ENCODE data around the gene ZNF678.
"Not testable (repeated sequence)": the region's sequence is repeated elsewhere in the genome, so short reads cannot be mapped to it uniquely, and the experiment has no call there.

ZNF678 gene

DNA sequence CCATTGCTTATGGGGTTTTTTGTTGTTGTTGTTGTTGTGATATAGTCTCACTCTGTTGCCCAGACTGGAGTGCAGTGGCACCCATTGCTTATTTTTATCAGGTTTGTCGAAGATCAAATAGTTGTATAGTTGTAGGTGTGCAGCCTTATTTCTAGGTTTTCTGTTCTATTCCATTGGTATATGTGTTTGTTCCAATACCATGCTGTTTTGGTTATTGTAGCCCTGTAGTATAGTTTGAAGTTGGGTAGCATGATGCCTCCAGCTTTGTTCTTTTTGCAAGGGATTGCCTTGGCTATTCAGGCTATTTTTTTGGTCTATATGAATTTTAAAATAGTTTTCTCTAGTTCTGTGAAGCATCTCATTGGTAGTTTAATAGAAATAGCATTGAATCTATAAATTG lies 11.6 kb downstream of the ZNF678 start:
- H3K4me3 ChIP-seq (ENCODE audit: low read length) = no peak overlapping the region
- no peaks in the 10 kb centered on the region for H3K36me3 ChIP-seq (ENCODE audit: control insufficient read depth, insufficient read depth, low read length, severe bottlenecking)
- H3K27me3 ChIP-seq (replicated peaks; ENCODE audit: control insufficient read depth, insufficient read depth, low read length) = no peaks in the 10 kb centered on the region
- DNase-seq (ENCODE audit: low read depth) = no peak
- no peak overlapping the region for H3K9ac ChIP-seq (ENCODE audit: low read length)
- H3K9me3 ChIP-seq (ENCODE audit: control insufficient read depth, low read length) = peaks cover 16% of the 10 kb centered on the region
- H3K4me1 ChIP-seq (ENCODE audit: control insufficient read depth, insufficient read depth, low read length) = no peaks in the 10 kb centered on the region

DNA sequence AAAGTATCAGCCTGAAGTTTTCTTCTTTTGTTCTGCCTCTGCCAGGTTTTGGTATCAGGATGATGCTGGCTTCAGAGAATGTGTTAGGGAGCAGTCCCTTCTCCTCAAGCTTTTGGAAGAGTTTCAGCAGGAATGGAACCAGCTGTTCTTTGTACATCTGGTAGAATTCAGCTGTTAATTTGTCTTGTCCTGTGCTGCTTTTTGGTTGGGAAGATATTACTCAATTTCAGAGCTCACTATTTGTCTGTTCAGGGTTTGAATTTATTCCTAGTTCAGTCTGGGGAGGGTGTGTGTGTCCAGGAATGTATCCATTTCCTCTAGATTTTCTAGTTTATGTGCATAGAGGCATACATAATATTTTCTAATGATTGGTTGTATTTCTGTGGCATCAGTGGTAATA lies 12.8 kb downstream of the ZNF678 start:
- Histone ChIP-seq H3K9me3 (ENCODE audit: control insufficient read depth, low read length) (peaks cover 16% of the 10 kb centered on the region), H3K27me3 (replicated peaks; ENCODE audit: control insufficient read depth, insufficient read depth, low read length) (no peaks in the 10 kb centered on the region)
- peak; percentile 6 for DNase-seq (ENCODE audit: low read depth)

DNA sequence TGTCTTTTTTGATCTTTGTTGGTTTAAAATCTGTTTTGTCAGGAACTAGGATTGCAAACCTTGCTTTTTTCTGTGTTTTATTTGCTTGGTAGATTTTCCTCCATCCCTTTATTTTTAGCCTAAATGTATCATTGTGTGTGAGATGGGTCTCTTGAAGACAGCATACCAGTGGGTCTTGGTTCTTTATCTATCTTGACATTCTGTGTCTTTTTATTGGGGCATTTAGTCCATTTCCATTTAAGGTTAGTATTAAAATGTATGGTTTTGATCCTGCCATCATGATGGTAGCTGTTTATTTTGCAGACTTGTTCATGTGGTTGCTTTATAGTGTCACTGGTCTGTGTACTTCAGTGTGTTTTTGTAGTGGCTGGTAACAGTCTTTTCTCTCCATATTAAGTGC lies 14.1 kb downstream of the ZNF678 start:
- Histone ChIP-seq H3K36me3 (ENCODE audit: control insufficient read depth, insufficient read depth, low read length, severe bottlenecking) (no peaks in the 10 kb centered on the region), H3K9ac (ENCODE audit: low read length) (no peak overlapping the region), H3K4me1 (ENCODE audit: control insufficient read depth, insufficient read depth, low read length) (no peaks in the 10 kb centered on the region), H3K9me3 (ENCODE audit: control insufficient read depth, low read length) (peaks cover 16% of the 10 kb centered on the region), H3K27me3 (replicated peaks; ENCODE audit: control insufficient read depth, insufficient read depth, low read length) (no peaks in the 10 kb centered on the region), H3K4me3 (ENCODE audit: low read length) (no peak overlapping the region)
- DNase-seq (ENCODE audit: low read depth) = no peak

More for the DNA sequence above, 12.8 kb downstream of the ZNF678 start:
- Histone ChIP-seq H3K36me3 (ENCODE audit: control insufficient read depth, insufficient read depth, low read length, severe bottlenecking) (no peaks in the 10 kb centered on the region), H3K4me1 (ENCODE audit: control insufficient read depth, insufficient read depth, low read length) (no peaks in the 10 kb centered on the region), H3K4me3 (ENCODE audit: low read length) (no peak overlapping the region), H3K9ac (ENCODE audit: low read length) (no peak overlapping the region)

DNA sequence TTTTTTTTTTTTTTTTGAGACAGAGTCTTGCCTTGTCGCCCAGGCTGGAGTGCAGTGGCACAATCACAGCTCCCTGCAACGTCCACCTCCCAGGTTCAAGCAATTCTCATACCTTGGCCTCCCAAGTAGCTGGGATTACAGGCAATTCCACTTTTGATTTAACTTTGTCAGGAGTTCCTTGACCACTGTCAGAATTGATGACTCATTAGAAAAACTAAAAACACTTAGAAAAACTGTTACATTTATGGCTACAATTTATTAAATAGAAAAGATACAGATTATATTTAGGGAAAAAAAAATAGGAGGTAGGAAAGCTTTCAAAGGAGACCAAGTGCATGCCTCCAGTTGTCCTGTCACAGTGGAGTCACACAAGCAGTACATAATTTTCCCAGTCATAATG lies 20.0 kb downstream of the ZNF678 start:
- no peak overlapping the region for H3K4me3 ChIP-seq (ENCODE audit: low read length)
- H3K4me1 ChIP-seq (ENCODE audit: control insufficient read depth, insufficient read depth, low read length) = no peaks in the 10 kb centered on the region
- no peak overlapping the region for H3K9ac ChIP-seq (ENCODE audit: low read length)
- peaks cover 3% of the 10 kb centered on the region for H3K36me3 ChIP-seq (ENCODE audit: control insufficient read depth, insufficient read depth, low read length, severe bottlenecking)
- no peaks in the 10 kb centered on the region for H3K27me3 ChIP-seq (replicated peaks; ENCODE audit: control insufficient read depth, insufficient read depth, low read length)
- DNase-seq (ENCODE audit: low read depth) = no peak
- H3K9me3 ChIP-seq (ENCODE audit: control insufficient read depth, low read length) = peaks cover 8% of the 10 kb centered on the region

DNA sequence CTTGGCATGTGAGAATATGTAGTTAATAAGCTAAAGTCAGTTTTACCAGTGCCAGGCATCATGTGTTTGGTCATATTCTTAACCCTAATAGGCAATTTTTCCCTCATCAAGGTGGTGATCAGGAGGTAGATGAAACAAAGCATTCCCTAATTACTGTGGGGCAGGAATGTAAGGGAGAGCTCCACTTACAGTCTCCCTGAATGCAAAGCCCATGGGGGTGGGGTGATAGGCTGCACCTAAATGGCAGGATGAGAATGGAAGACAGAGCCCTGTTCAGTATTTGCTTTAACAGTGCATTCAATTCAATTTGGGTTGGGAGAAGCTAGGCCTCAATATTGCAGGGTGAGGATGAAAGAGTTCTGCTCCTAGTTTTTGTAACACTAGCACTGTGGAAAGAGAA lies 23.4 kb downstream of the ZNF678 start:
- DNase-seq (ENCODE audit: low read depth) = no peak
- Histone ChIP-seq H3K9me3 (ENCODE audit: control insufficient read depth, low read length) (peaks cover 24% of the 10 kb centered on the region), H3K9ac (ENCODE audit: low read length) (no peak overlapping the region)

DNA sequence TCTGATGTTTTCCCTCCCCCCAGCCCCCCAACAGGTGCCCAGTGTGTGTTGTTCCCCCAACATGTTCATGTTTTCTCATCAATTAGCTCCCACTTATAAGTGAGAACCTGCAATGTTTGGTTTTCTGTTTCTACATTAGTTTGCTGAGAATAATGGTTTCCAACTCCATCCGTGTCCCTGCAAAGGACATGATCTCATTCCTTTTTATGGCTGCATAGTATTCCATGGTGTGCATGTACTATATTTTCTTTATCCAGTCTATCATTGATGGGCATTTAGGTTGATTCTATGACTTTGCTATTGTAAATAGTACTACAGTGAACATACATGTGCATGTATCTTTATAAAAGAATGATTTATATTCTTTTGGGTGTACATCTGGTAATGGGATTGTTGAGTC lies 24.6 kb downstream of the ZNF678 start:
- H3K27me3 ChIP-seq (replicated peaks; ENCODE audit: control insufficient read depth, insufficient read depth, low read length) = no peaks in the 10 kb centered on the region
- H3K4me1 ChIP-seq (ENCODE audit: control insufficient read depth, insufficient read depth, low read length) = no peaks in the 10 kb centered on the region
- no peak overlapping the region for H3K9ac ChIP-seq (ENCODE audit: low read length)
- H3K9me3 ChIP-seq (ENCODE audit: control insufficient read depth, low read length) = peaks cover 24% of the 10 kb centered on the region
- no peak overlapping the region for H3K4me3 ChIP-seq (ENCODE audit: low read length)
- peaks cover 3% of the 10 kb centered on the region for H3K36me3 ChIP-seq (ENCODE audit: control insufficient read depth, insufficient read depth, low read length, severe bottlenecking)
- DNase-seq (ENCODE audit: low read depth) = no peak

More for the DNA sequence above, 23.4 kb downstream of the ZNF678 start:
- Histone ChIP-seq H3K4me3 (ENCODE audit: low read length) (no peak overlapping the region), H3K4me1 (ENCODE audit: control insufficient read depth, insufficient read depth, low read length) (no peaks in the 10 kb centered on the region), H3K36me3 (ENCODE audit: control insufficient read depth, insufficient read depth, low read length, severe bottlenecking) (peaks cover 3% of the 10 kb centered on the region), H3K27me3 (replicated peaks; ENCODE audit: control insufficient read depth, insufficient read depth, low read length) (no peaks in the 10 kb centered on the region)

DNA sequence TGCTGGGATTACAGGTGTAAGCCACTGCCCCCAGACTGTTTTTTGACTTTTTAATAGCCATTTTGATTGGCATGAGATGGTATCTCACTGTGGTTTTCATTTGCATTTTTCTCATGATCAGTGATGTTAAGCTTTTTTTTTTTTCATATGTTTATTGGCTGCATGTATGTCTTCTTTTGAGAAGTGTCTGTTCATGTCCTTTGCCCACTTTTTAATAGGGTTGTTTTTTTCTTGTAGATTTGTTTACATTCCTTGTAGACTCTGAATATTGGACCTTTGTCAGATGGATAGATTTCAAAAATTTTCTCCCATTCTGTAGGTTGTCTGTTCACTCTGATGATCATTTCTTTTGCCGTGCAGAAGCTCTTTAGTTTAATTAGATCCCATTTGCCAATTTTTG lies 25.4 kb downstream of the ZNF678 start:
- H3K4me3 ChIP-seq (ENCODE audit: low read length); H3K36me3 ChIP-seq (ENCODE audit: control insufficient read depth, insufficient read depth, low read length, severe bottlenecking); H3K9ac ChIP-seq (ENCODE audit: low read length); H3K27me3 ChIP-seq (replicated peaks; ENCODE audit: control insufficient read depth, insufficient read depth, low read length); H3K4me1 ChIP-seq (ENCODE audit: control insufficient read depth, insufficient read depth, low read length); DNase-seq (ENCODE audit: low read depth): not testable (repeated sequence)
- H3K9me3 ChIP-seq (ENCODE audit: control insufficient read depth, low read length) = peaks cover 24% of the 10 kb centered on the region

DNA sequence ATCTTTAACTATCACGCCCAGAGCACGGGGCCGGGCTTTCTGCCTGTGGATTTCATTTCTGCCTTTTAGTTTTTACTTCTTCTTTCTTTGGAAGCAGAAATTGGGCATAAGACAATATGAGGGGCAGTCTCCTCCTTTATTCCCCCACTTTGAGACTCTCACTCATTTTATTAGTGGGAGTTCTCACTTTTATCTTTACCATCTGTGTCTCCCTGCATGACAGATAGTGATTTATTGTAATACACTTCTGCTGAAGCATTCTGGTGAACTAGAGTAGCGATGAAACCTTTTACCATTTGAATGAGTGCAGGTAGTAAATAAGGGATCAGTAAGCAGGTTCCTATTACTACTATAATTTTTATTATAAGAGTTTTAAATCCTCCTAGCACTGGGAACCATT lies 26.4 kb downstream of the ZNF678 start:
- H3K27me3 ChIP-seq (replicated peaks; ENCODE audit: control insufficient read depth, insufficient read depth, low read length); H3K9ac ChIP-seq (ENCODE audit: low read length); H3K4me3 ChIP-seq (ENCODE audit: low read length); H3K36me3 ChIP-seq (ENCODE audit: control insufficient read depth, insufficient read depth, low read length, severe bottlenecking); DNase-seq (ENCODE audit: low read depth); H3K4me1 ChIP-seq (ENCODE audit: control insufficient read depth, insufficient read depth, low read length): not testable (repeated sequence)
- peaks cover 24% of the 10 kb centered on the region for H3K9me3 ChIP-seq (ENCODE audit: control insufficient read depth, low read length)

DNA sequence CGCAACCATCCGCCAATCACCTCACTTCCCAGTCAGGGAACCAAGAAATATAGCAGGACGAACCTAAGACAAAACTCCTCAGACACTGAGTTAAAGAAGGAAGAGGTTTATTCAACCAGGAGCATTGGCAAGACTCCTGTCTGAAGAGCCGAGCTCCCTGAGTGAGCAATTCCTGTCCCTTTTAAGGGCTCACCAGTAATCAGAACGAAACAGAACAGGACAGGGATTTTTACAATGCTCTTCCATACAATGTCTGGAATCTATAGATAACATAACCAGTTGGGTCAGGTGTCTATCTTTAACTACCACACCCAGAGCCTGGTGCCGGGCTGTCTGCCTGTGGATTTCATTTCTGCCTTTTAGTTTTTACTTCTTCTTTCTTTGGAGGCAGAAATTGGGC lies 32.9 kb downstream of the ZNF678 start:
- H3K9me3 ChIP-seq (ENCODE audit: control insufficient read depth, low read length); DNase-seq (ENCODE audit: low read depth); H3K4me1 ChIP-seq (ENCODE audit: control insufficient read depth, insufficient read depth, low read length): not testable (repeated sequence)

DNA sequence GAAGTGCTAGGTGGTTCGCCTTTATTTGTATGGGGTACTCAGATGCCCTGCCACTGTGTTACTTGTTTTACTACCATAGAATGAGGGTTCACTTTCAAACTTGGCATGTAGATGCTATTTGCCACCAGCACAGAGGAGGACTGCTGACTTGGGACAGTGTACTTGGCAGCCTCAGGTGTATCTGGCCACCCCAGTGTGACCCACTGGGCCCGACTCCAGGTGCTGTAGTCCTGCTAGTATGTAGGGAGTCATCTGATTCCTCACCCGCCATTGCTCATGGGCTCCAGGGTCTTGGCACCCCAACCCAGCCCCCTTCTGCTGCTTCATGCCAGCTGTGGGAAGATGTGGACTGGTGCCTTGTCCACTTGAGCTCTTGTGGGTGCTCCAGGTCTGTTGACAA lies 40.0 kb downstream of the ZNF678 start:
- H3K9ac ChIP-seq (ENCODE audit: low read length) = no peak overlapping the region
- no peaks in the 10 kb centered on the region for H3K4me1 ChIP-seq (ENCODE audit: control insufficient read depth, insufficient read depth, low read length)
- H3K27me3 ChIP-seq (replicated peaks; ENCODE audit: control insufficient read depth, insufficient read depth, low read length) = no peaks in the 10 kb centered on the region
- H3K4me3 ChIP-seq (ENCODE audit: low read length) = no peak overlapping the region
- no peak for DNase-seq (ENCODE audit: low read depth)
- H3K36me3 ChIP-seq (ENCODE audit: control insufficient read depth, insufficient read depth, low read length, severe bottlenecking) = no peaks in the 10 kb centered on the region
- peaks cover 27% of the 10 kb centered on the region for H3K9me3 ChIP-seq (ENCODE audit: control insufficient read depth, low read length)

More for the DNA sequence above, 32.9 kb downstream of the ZNF678 start:
- not testable (repeated sequence) for H3K27me3 ChIP-seq (replicated peaks; ENCODE audit: control insufficient read depth, insufficient read depth, low read length); H3K4me3 ChIP-seq (ENCODE audit: low read length); H3K36me3 ChIP-seq (ENCODE audit: control insufficient read depth, insufficient read depth, low read length, severe bottlenecking); H3K9ac ChIP-seq (ENCODE audit: low read length)

DNA sequence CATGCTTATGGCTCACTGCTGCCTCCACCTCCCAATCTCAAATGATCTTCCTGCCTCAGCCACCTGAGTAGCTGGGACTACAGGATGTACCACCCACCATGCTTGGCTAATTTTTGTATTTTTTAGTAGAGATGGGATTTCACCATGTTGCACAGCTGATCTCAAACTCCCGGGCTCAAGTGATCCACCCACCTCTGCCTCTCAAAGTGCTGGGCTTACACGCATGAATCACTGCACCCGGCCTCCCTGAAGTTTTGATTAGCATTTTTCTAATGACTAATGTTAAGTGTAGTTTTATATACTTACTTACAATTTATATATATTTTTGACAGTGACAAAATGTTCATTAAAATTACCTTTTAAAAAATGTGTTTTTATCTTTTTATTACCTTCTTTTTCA lies 41.1 kb downstream of the ZNF678 start:
- Histone ChIP-seq H3K9me3 (ENCODE audit: control insufficient read depth, low read length) (peaks cover 32% of the 10 kb centered on the region), H3K36me3 (ENCODE audit: control insufficient read depth, insufficient read depth, low read length, severe bottlenecking) (no peaks in the 10 kb centered on the region), H3K9ac (ENCODE audit: low read length) (no peak overlapping the region), H3K4me3 (ENCODE audit: low read length) (no peak overlapping the region), H3K27me3 (replicated peaks; ENCODE audit: control insufficient read depth, insufficient read depth, low read length) (no peaks in the 10 kb centered on the region), H3K4me1 (ENCODE audit: control insufficient read depth, insufficient read depth, low read length) (no peaks in the 10 kb centered on the region)
- peak; percentile 1 for DNase-seq (ENCODE audit: low read depth)

DNA sequence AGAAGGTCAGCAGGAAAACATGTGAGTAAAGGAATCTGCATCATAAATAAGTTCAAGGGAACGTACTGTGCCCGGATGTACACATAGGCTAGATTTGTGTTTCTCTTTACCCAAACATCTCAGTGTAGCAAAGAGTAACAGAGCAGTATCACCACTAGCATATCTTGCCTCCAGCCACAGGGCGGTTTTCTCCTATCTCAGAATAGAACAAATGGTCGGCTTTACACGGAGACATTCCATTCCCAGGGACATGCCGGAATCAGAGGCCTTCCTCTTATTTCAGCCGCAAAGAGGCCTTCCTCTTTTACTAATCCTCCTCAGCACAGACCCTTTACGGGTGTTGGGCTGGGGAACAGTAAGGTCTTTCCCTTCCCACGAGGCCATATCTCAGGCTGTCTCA lies 42.9 kb downstream of the ZNF678 start:
- not testable (repeated sequence) for DNase-seq (ENCODE audit: low read depth); H3K36me3 ChIP-seq (ENCODE audit: control insufficient read depth, insufficient read depth, low read length, severe bottlenecking); H3K9ac ChIP-seq (ENCODE audit: low read length); H3K27me3 ChIP-seq (replicated peaks; ENCODE audit: control insufficient read depth, insufficient read depth, low read length); H3K4me1 ChIP-seq (ENCODE audit: control insufficient read depth, insufficient read depth, low read length); H3K4me3 ChIP-seq (ENCODE audit: low read length)
- peaks cover 38% of the 10 kb centered on the region for H3K9me3 ChIP-seq (ENCODE audit: control insufficient read depth, low read length)

All from adipocyte (in vitro differentiated cells).